Uterus (tissue), 4 donors: ENCODE data around the gene C9orf50. TPM values are rescaled to one million over a fixed set of nuclear protein-coding genes. Genes with fewer than 3 reads are reported as not detected.

Experiments used
- DNase-seq, 2 donors: peaks; one replicate each; pipeline ENCODE4 v3.0.0-alpha.2; 2019 to 2020
- H3K27ac ChIP-seq, 2 donors: fragments of 200-600 bp; sonication (generic); 1 replicate in 1 of 2; 2 replicates in 1 of 2; pipeline ENCODE4 v1.5.1; 2016 to 2018
- H3K27me3 ChIP-seq, 2 donors: fragments of 200-600 bp; sonication (generic); one replicate each; pipeline ENCODE4 v1.5.1; 2018 to 2019; ENCODE audit warnings: control low read depth in 1 of 2
- H3K36me3 ChIP-seq, 2 donors: fragments of 200-600 bp; sonication (generic); one replicate each; pipeline ENCODE4 v1.5.1; 2019; ENCODE audit warnings: control low read depth in 1 of 2
- H3K4me1 ChIP-seq, 2 donors: fragments of 200-600 bp; sonication (generic); one replicate each; pipeline ENCODE4 v1.5.1; 2018 to 2019; ENCODE audit warnings: control low read depth in 1 of 2
- H3K4me3 ChIP-seq, 2 donors: fragments of 200-600 bp; sonication (generic); 1 replicate in 1 of 2; 2 replicates in 1 of 2; pipeline ENCODE4 v1.5.1; 2018 to 2019; ENCODE audit warnings: mild to moderate bottlenecking in 1 of 2
- H3K9me3 ChIP-seq, 2 donors: fragments of 200-600 bp; sonication (generic); one replicate each; pipeline ENCODE4 v1.5.1; 2019; ENCODE audit warnings: control low read depth in 1 of 2
- CTCF ChIP-seq, 4 experiments: fragments of 200-600 bp in 2 of 4; fragments of 450-650 bp in 2 of 4; sonication (generic) in 2 of 4; IDR thresholded peaks; one replicate each; pipeline ENCODE4 v1.5.1; 2016 to 2019; ENCODE audit warnings: antibody characterized with exemption in 4 of 4, mild to moderate bottlenecking in 2 of 4, moderate library complexity in 1 of 4
- POLR2A ChIP-seq, 2 donors: fragments of 450-650 bp; IDR thresholded peaks; one replicate each; pipeline ENCODE4 v1.6.1; 2016; ENCODE audit warnings: antibody characterized with exemption in 2 of 2, mild to moderate bottlenecking in 1 of 2, moderate library complexity in 1 of 2
- intact Hi-C: fragments of 100-400 bp; cut with DNase I; formaldehyde crosslinking; loops from one replicate; pipeline ENCODE4 v1.15.1; 2023; ENCODE audit warnings: low total_unique reads
- total RNA-seq, 4 donors: library from RNA; depleted of rRNA in 3 of 4; stranded (reverse); fragments of >200 nt in 3 of 4; gene quantifications; one replicate each; pipeline versions ENCODE4 v1.1.0 to v1.2.4, GENCODE V29; 2014 to 2023
- donor health status: DM: yes; HTN: yes; CAD: no.

Gene C9orf50
- total RNA-seq, 4 donors from 2014 or later, result 0.35 TPM; not detected in 3

GRCh38 chr9:129631674-129632129 lies 10.8 kb upstream of the C9orf50 start:
- no peaks in the 10 kb centered on the region for H3K9me3 ChIP-seq
- intact Hi-C loops, result no loop called here
- no peak overlapping the region for H3K4me3 ChIP-seq
- no peaks in the 10 kb centered on the region for H3K27me3 ChIP-seq
- peaks cover 4 to 25% of the 10 kb centered on the region in 2 donors for H3K4me1 ChIP-seq
- H3K27ac ChIP-seq, result no peak overlapping the region
- no peaks in the 10 kb centered on the region for H3K36me3 ChIP-seq
- TF ChIP-seq CTCF (IDR thresholded peaks at IDR 0.05) (no peak), POLR2A (IDR thresholded peaks at IDR 0.05) (no peak)
- DNase-seq, result no peak

GRCh38 chr9:129630967-129631673 lies 10.2 kb upstream of the C9orf50 start:
- no peak overlapping the region for H3K27ac ChIP-seq
- H3K36me3 ChIP-seq, result no peaks in the 10 kb centered on the region
- peaks cover 4 to 25% of the 10 kb centered on the region in 2 donors for H3K4me1 ChIP-seq

GRCh38 chr9:129629251-129629820 lies 8.4 kb upstream of the C9orf50 start:
- no peaks in the 10 kb centered on the region for H3K36me3 ChIP-seq
- no peak overlapping the region for H3K4me3 ChIP-seq
- H3K27ac ChIP-seq, result no peak overlapping the region
- H3K27me3 ChIP-seq, result no peaks in the 10 kb centered on the region
- peaks cover 4 to 25% of the 10 kb centered on the region in 2 donors for H3K4me1 ChIP-seq
- intact Hi-C loops, result no loop called here
- no peaks in the 10 kb centered on the region for H3K9me3 ChIP-seq
- no peak for TF ChIP-seq CTCF (IDR thresholded peaks at IDR 0.05)
- no peak for TF ChIP-seq POLR2A (IDR thresholded peaks at IDR 0.05)
- no peak for DNase-seq

More at GRCh38 chr9:129630967-129631673, 10.2 kb upstream of the C9orf50 start:
- TF ChIP-seq CTCF (IDR thresholded peaks at IDR 0.05), result no peak
- no peak for TF ChIP-seq POLR2A (IDR thresholded peaks at IDR 0.05)
- Histone ChIP-seq H3K27me3 (no peaks in the 10 kb centered on the region), H3K4me3 (no peak overlapping the region), H3K9me3 (no peaks in the 10 kb centered on the region)
- no peak for DNase-seq
- intact Hi-C loops, result no loop called here

- DNase-seq, result no peak
- Histone ChIP-seq H3K4me1 (peaks cover 4 to 25% of the 10 kb centered on the region in 2 donors), H3K27me3 (no peaks in the 10 kb centered on the region), H3K9me3 (no peaks in the 10 kb centered on the region), H3K4me3 (no peak overlapping the region), H3K36me3 (no peaks in the 10 kb centered on the region), H3K27ac (no peak overlapping the region)
- TF ChIP-seq POLR2A (IDR thresholded peaks at IDR 0.05) (no peak), CTCF (IDR thresholded peaks at IDR 0.05) (no peak)
- intact Hi-C loops, result no loop called here
Observed at GRCh38 chr9:129628709-129629108, 7.8 kb upstream of the C9orf50 start.
